ENCODE results near the gene RAB3GAP1. TPM values are rescaled to one million over a fixed set of nuclear protein-coding genes. Genes with fewer than 3 reads are reported as not detected.

Gene RAB3GAP1
- total RNA-seq, 4 donors from 2014 or later = 40.8 to 56.2 (median 47.3) TPM

DNA sequence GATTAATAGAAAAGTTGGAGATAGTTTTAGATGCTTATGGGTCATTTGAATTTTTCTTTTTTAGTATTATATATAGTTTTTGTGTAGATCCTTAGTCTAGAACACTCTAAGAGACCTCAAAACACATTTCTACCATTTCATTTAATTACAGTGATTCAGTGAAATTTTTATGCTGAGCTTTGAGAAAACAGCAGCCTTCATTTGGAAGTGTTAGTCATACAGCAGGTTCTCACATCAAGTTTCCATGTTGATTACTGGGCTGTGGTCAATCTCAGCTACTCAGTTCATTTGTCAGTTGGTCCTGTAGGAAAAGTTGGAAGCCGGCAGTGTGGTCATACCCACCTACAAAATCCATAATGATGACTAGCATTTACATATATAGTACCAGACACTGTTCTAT is 42.8 kb upstream of the RAB3GAP1 start:
- TF ChIP-seq EP300 (IDR thresholded peaks at IDR 0.05) (no peak), POLR2A (IDR thresholded peaks at IDR 0.05) (no peak)
- TF ChIP-seq, protein P1, sequence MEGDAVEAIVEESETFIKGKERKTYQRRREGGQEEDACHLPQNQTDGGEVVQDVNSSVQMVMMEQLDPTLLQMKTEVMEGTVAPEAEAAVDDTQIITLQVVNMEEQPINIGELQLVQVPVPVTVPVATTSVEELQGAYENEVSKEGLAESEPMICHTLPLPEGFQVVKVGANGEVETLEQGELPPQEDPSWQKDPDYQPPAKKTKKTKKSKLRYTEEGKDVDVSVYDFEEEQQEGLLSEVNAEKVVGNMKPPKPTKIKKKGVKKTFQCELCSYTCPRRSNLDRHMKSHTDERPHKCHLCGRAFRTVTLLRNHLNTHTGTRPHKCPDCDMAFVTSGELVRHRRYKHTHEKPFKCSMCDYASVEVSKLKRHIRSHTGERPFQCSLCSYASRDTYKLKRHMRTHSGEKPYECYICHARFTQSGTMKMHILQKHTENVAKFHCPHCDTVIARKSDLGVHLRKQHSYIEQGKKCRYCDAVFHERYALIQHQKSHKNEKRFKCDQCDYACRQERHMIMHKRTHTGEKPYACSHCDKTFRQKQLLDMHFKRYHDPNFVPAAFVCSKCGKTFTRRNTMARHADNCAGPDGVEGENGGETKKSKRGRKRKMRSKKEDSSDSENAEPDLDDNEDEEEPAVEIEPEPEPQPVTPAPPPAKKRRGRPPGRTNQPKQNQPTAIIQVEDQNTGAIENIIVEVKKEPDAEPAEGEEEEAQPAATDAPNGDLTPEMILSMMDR (IDR thresholded peaks at IDR 0.05) = no peak
- Histone ChIP-seq H3K4me1 (peaks cover 0 to 5% (median 0%) of the 10 kb centered on the region in 4 donors), H3K4me3 (no peak overlapping the region), H3K27me3 (peaks cover 0 to 26% of the 10 kb centered on the region in 2 donors), H3K27ac (no peak overlapping the region), H3K9me3 (no peaks in the 10 kb centered on the region), H3K36me3 (no peaks in the 10 kb centered on the region)
- WGBS, 2 donors = 91 to 95% methylated on average over 1 of the region's 1 CpG
- DNase-seq (ENCODE audit: low spot score in 2 of 2) = no peak

DNA sequence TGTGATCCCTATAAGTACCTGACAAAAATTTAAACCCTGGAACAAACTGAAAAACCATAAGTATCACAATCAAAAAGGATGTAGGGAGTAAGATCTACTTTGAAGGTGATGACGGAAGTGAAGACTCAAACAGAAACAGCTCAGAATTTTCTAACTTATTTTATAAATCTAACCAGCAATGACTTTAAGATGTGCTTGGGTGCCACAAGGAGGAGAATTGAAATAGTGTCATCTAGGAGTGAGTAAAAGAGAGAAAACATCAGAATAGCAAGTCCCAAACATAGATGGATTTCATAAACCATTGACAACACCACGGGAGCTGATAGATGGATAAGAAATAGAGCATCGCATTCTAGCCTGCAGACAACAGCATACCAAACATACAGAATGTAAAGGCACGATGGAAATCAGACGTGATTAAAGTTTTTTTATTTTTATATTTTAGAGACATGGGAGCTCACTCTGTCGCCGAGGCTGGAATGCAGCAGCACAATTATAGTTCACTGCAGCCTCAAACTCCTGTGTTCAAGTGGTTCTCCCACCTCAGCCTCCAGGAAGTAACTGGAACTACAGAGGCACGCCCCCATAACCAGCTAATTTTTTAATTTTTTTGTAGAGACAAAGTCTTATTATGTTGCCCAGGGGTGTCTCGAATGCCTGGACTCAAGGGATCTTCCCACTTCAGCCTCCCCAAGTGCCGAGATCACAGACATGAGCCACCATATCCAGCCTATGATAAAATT is 41.7 kb upstream of the RAB3GAP1 start:
- no peaks in the 10 kb centered on the region for H3K9me3 ChIP-seq
- no peaks in the 10 kb centered on the region for H3K36me3 ChIP-seq
- TF ChIP-seq POLR2A (IDR thresholded peaks at IDR 0.05) (no peak), EP300 (IDR thresholded peaks at IDR 0.05) (no peak)
- TF ChIP-seq, protein P1 (IDR thresholded peaks at IDR 0.05) = no peak
- DNase-seq (ENCODE audit: low spot score in 2 of 2) = no peak
- H3K27ac ChIP-seq = no peak overlapping the region
- no peaks in the 10 kb centered on the region for H3K4me1 ChIP-seq
- 80 to 85% methylated on average over 10 of the region's 10 CpGs for WGBS, 2 donors
- no peak overlapping the region for H3K4me3 ChIP-seq
- H3K27me3 ChIP-seq = peaks cover 0 to 20% of the 10 kb centered on the region in 2 donors

DNA sequence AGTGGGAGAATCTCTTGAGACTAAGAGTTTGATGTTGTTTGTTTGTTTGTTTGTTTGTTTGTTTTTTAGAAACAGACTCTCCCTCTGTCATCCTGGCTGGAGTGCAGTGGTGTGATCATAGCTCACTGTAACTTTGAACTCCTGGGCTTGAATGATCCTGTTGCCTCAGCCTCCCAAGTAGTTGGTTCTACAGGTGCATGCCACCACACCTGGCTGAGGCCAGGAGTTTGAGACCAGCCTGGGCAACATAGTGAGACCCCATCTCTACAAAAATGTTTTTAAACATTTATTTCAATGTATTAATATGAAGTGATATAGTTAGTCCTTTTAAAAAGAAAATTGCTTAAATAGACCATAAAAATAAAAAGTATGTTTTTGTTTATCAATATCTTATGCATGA is 40.5 kb upstream of the RAB3GAP1 start:
- Histone ChIP-seq H3K4me1 (no peaks in the 10 kb centered on the region), H3K9me3 (no peaks in the 10 kb centered on the region), H3K27ac (no peak overlapping the region), H3K4me3 (no peak overlapping the region), H3K36me3 (no peaks in the 10 kb centered on the region), H3K27me3 (peaks cover 0 to 8% of the 10 kb centered on the region in 2 donors)
- no peak for TF ChIP-seq EP300 (IDR thresholded peaks at IDR 0.05)
- TF ChIP-seq POLR2A (IDR thresholded peaks at IDR 0.05) = no peak
- TF ChIP-seq, protein P1 (IDR thresholded peaks at IDR 0.05) = no peak
- no peak for DNase-seq (ENCODE audit: low spot score in 2 of 2)

DNA sequence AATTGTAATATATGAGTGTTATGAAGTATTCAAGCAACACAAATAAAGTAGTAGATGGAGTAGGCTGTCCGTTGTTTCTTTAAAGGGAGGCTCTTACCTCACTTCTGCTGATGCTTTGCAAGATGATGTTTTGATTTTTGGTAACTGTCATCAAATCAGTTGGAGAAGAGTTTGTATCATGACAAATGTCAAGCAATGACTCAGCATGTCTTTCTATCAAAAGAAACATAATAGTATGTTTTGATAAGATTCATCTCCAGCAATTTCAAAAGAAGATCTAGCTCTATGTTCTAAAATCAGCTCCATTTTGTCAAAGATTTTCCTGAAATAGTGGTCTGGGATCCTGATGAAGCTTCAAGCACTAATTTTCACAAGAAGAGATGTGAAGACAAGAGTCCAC is 30.5 kb upstream of the RAB3GAP1 start:
- WGBS, 2 donors = 84 to 90% methylated on average over 1 of the region's 1 CpG
- DNase-seq (ENCODE audit: low spot score in 2 of 2) = no peak
- no peak for TF ChIP-seq EP300 (IDR thresholded peaks at IDR 0.05)
- no peak for TF ChIP-seq POLR2A (IDR thresholded peaks at IDR 0.05)
- TF ChIP-seq, protein P1 (IDR thresholded peaks at IDR 0.05) = no peak

DNA sequence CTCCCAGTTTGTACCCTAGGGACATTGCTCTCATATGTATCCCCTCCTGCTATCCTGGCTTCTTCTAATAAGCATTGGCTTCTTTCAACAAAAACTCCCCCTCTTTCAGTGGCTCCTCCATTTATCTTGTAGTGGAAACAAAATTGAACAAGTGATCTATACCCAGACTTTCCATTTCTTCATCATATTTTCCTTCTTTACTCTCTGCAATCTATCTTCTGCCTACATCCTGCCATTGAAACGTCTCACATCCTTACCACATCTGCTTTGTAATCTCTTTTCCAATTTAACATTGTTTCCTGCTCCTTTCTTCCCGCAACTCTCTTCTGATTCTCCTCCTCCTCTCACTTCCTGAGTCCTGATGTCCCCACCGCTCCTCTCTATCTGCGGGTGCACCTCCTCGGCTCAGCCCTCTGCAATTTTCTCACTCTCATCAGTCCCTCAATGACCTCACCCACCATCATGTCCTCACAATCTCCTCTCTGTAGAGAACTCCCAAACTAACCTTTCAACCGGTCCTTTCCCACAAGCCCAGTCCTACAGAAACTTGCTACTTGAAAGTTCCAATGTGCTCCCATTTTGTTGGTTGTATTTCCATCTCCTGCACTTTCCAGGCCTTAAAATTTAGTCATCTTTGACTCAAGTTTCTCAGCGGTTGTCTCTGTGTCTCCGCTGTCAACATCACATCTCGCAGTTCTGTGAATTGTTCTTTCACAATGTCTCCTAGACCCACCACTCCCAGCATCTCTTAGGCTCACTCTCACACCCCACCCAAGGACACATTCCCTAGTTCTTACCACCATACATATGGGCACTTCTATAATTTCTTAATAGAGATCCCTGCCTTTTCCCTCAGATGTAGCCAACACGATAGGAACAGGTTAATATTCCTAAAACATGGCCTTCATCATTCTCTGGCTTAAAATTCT is 28.9 kb upstream of the RAB3GAP1 start:
- Histone ChIP-seq H3K9me3 (no peaks in the 10 kb centered on the region), H3K27ac (no peak overlapping the region), H3K27me3 (no peaks in the 10 kb centered on the region), H3K4me3 (no peak overlapping the region), H3K36me3 (no peaks in the 10 kb centered on the region), H3K4me1 (no peaks in the 10 kb centered on the region)
- no peak for DNase-seq (ENCODE audit: low spot score in 2 of 2)
- TF ChIP-seq EP300 (IDR thresholded peaks at IDR 0.05) (no peak), POLR2A (IDR thresholded peaks at IDR 0.05) (no peak)
- TF ChIP-seq, protein P1 (IDR thresholded peaks at IDR 0.05) = no peak
- WGBS, 2 donors = 80 to 85% methylated on average over 10 of the region's 10 CpGs

More for the DNA sequence above, 30.5 kb upstream of the RAB3GAP1 start:
- no peaks in the 10 kb centered on the region for H3K9me3 ChIP-seq
- H3K4me3 ChIP-seq = no peak overlapping the region
- H3K27me3 ChIP-seq = no peaks in the 10 kb centered on the region
- H3K36me3 ChIP-seq = no peaks in the 10 kb centered on the region
- H3K4me1 ChIP-seq = no peaks in the 10 kb centered on the region
- no peak overlapping the region for H3K27ac ChIP-seq

Data from tibial nerve (tissue), 4 donors.